HL-60 (cell line): ENCODE data around the gene RASGEF1B.

Experiments used
- DNase-seq, 2 experiments: peaks; one replicate each; pipeline ENCODE4 v3.0.0-alpha.2; 2010 to 2020; ENCODE audit warnings: low read depth in 1 of 2, low spot score in 1 of 2
- H3K27ac ChIP-seq: fragments of 250-450 bp; sonication (Bioruptor Pico); replicated peaks from 2 replicates; pipeline ENCODE4 v1.5.1; 2020; ENCODE audit warnings: mild to moderate bottlenecking, moderate library complexity
- H3K27me3 ChIP-seq: fragments of 250-450 bp; sonication (Bioruptor Pico); 2 replicates; pipeline ENCODE4 v1.5.1; 2021; ENCODE audit warnings: mild to moderate bottlenecking, moderate library complexity; ENCODE audit not compliant: insufficient read depth, poor library complexity, severe bottlenecking
- H3K4me3 ChIP-seq: replicated peaks from 2 replicates; pipeline ENCODE4 v1.5.1; 2011; ENCODE audit warnings: mild to moderate bottlenecking, control low read depth, low read length; ENCODE audit not compliant: insufficient read depth
- CTCF ChIP-seq: IDR thresholded peaks from one replicate; pipeline ENCODE4 v1.5.1; 2011; ENCODE audit warnings: low read length, control low read depth, inconsistent platforms; ENCODE audit not compliant: insufficient read depth
- GABPA ChIP-seq: IDR thresholded peaks from 2 replicates; pipeline ENCODE4 v1.6.1; 2012; ENCODE audit warnings: low read depth
- POLR2AphosphoS5 ChIP-seq: IDR thresholded peaks from 2 replicates; pipeline ENCODE4 v1.6.1; 2012; ENCODE audit warnings: low read depth
- REST ChIP-seq: IDR thresholded peaks from 2 replicates; pipeline ENCODE4 v1.6.1; 2012; ENCODE audit warnings: low read depth; ENCODE audit not compliant: insufficient replicate concordance
- SPI1 ChIP-seq: IDR thresholded peaks from 2 replicates; pipeline ENCODE4 v1.6.1; 2012; ENCODE audit warnings: low read depth, mild to moderate bottlenecking, borderline replicate concordance

Gene RASGEF1B

GRCh38 chr4:81436096-81436495 lies 35.6 kb downstream of the RASGEF1B start:
- H3K27me3 ChIP-seq, result no peaks in the 10 kb centered on the region
- H3K4me3 ChIP-seq, result no peak overlapping the region
- no peak for TF ChIP-seq GABPA
- TF ChIP-seq REST, result no peak
- TF ChIP-seq POLR2AphosphoS5, result no peak
- no peak for TF ChIP-seq CTCF
- no peak for TF ChIP-seq SPI1
- no peak overlapping the region for H3K27ac ChIP-seq
- no peak for DNase-seq

GRCh38 chr4:81432825-81433224 lies 38.9 kb downstream of the RASGEF1B start:
- TF ChIP-seq REST, result no peak
- TF ChIP-seq POLR2AphosphoS5, result no peak
- no peak for TF ChIP-seq SPI1
- TF ChIP-seq CTCF, result no peak
- no peak for TF ChIP-seq GABPA
- Histone ChIP-seq H3K27ac (no peak overlapping the region), H3K4me3 (no peak overlapping the region), H3K27me3 (no peaks in the 10 kb centered on the region)
- no peak for DNase-seq

GRCh38 chr4:81431971-81432370 lies 39.7 kb downstream of the RASGEF1B start:
- Histone ChIP-seq H3K27ac (no peak overlapping the region), H3K27me3 (no peaks in the 10 kb centered on the region), H3K4me3 (no peak overlapping the region)
- DNase-seq, result no peak
- TF ChIP-seq CTCF (no peak), GABPA (no peak), REST (no peak), POLR2AphosphoS5 (no peak), SPI1 (no peak)
